PC-9 (cell line): ENCODE measurements around the gene C1D. TPM values are rescaled to one million over a fixed set of nuclear protein-coding genes. Genes with fewer than 3 reads are reported as not detected.

Experiments
- BruUV-seq: library from RNA; stranded (reverse); fragments of 400-500 nt; replicated peaks from 2 replicates; lab custom pipeline; 2021; lab: Mats Ljungman, UMichigan
- CTCF ChIA-PET: fragments of 300-600 bp; sonication (Branson Sonifier 250); formaldehyde crosslinking; loops from one replicate; lab custom pipeline; 2022; ENCODE audit warnings: antibody characterized with exemption; lab: Charles Lee
- POLR2A ChIA-PET: fragments of 300-600 bp; sonication (Branson Sonifier 250); formaldehyde crosslinking; loops from one replicate; lab custom pipeline; 2022; ENCODE audit warnings: antibody characterized with exemption; ENCODE audit not compliant: unreplicated experiment; lab: Charles Lee
- DNase-seq, 2 experiments: peaks; one replicate each; pipeline versions ENCODE4 v3.0.0 to v3.0.0-alpha.2; 2015 to 2022; ENCODE audit warnings: mixed read lengths in 1 of 2
- H2AFZ ChIP-seq: fragments of 200-600 bp; sonication (generic); 2 replicates; pipeline ENCODE4 v1.8.1; 2017; ENCODE audit warnings: antibody characterized with exemption
- H3F3A ChIP-seq: fragments of 200-600 bp; sonication (generic); 2 replicates; pipeline ENCODE4 v1.8.1; 2017; ENCODE audit warnings: antibody characterized with exemption, mild to moderate bottlenecking, low read depth; ENCODE audit not compliant: insufficient read depth
- H3K27ac ChIP-seq: fragments of 200-600 bp; sonication (generic); 2 replicates; pipeline ENCODE4 v1.6.1; 2016; ENCODE audit warnings: mixed run types
- H3K27me3 ChIP-seq: fragments of 200-600 bp; sonication (generic); 2 replicates; pipeline ENCODE4 v1.6.1; 2016; ENCODE audit warnings: low read depth, mixed run types; ENCODE audit not compliant: insufficient read depth
- H3K36me3 ChIP-seq: fragments of 200-600 bp; sonication (generic); 2 replicates; pipeline ENCODE4 v1.6.1; 2016; ENCODE audit warnings: low read depth, mixed run types
- H3K4me1 ChIP-seq: fragments of 200-600 bp; sonication (generic); replicated peaks from 2 replicates; pipeline ENCODE4 v1.6.1; 2016; ENCODE audit warnings: mixed run types; ENCODE audit not compliant: insufficient read depth
- H3K4me2 ChIP-seq: fragments of 200-600 bp; sonication (generic); 2 replicates; pipeline ENCODE4 v1.6.1; 2017; ENCODE audit warnings: mixed run types
- H3K4me3 ChIP-seq: fragments of 200-600 bp; sonication (generic); 2 replicates; pipeline ENCODE4 v1.6.1; 2016; ENCODE audit warnings: mixed run types
- H3K79me2 ChIP-seq: fragments of 200-600 bp; sonication (generic); 2 replicates; pipeline ENCODE4 v1.6.1; 2017; ENCODE audit warnings: low read depth, mixed run types
- H3K9me2 ChIP-seq: fragments of 200-600 bp; sonication (generic); 2 replicates; pipeline ENCODE4 v1.8.1; 2017; ENCODE audit warnings: mild to moderate bottlenecking; ENCODE audit not compliant: insufficient read depth
- H3K9me3 ChIP-seq: fragments of 200-600 bp; sonication (generic); 2 replicates; pipeline ENCODE4 v1.8.1; 2016; ENCODE audit warnings: low read depth; ENCODE audit not compliant: insufficient read depth
- H4K20me1 ChIP-seq: fragments of 200-600 bp; sonication (generic); 2 replicates; pipeline ENCODE4 v1.8.1; 2017; ENCODE audit not compliant: insufficient read depth
- EZH2 ChIP-seq: fragments of 200-600 bp; sonication (generic); IDR thresholded peaks from 2 replicates; pipeline ENCODE4 v1.8.0; 2017; ENCODE audit warnings: antibody characterized with exemption, low read depth
- intact Hi-C: fragments of 100-400 bp; cut with micrococcal nuclease; formaldehyde crosslinking; loops from one replicate; pipeline ENCODE4 v1.10.0; 2022; ENCODE audit not compliant: unreplicated experiment
- total RNA-seq: library from RNA; stranded (reverse); gene quantifications from 2 replicates; pipeline ENCODE4 v1.2.3, GENCODE V29; 2021
- TF ChIP-seq, protein P1 (sequence below): fragments of 200-600 bp; sonication (generic); conservative IDR thresholded peaks from 2 replicates; pipeline ENCODE4 v1.6.1; 2017; ENCODE audit warnings: mixed run types, antibody characterized with exemption, mild to moderate bottlenecking, moderate library complexity

C1D gene
- total RNA-seq, 1 experiment from 2014 or later: 24.8 TPM

DNA sequence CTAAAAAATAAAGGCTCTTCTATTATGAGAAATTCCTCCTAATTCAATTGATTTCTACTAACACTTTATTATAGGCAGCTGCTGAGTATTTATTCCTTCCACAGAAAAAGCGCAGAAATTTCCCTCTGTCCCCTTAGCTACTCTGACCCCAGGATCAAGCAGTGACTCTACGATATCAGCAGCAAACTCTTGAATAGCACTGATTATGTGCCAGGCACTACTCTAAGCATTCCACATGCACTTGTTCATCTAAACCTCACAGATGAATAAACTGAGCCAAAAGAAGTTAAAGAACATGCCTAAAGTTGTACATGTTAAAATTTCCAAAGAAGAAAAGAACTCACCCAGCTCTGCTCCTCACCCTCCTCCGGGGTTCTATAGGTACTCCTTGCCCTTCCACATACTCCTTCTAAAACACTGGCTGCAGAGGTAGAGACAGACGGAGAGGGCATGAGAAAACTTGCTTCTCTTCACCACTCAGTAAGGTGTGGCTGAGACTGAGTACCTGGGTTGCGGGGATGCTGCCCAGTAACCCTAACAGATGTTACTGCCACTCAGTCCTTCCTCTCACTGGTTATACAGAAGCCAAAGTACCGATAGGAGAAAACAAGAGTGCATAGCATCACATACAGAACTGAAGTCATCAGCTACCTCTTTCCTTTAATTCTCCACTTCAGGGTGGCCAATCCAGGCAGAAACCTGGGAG, 9.9 kb downstream of the C1D start:
- Histone ChIP-seq H3K4me2 (no peak overlapping the region), H2AFZ (no peak overlapping the region), H3K27me3 (no peaks in the 10 kb centered on the region), H3K4me3 (no peak overlapping the region), H3K36me3 (no peaks in the 10 kb centered on the region), H3K27ac (no peak overlapping the region), H3K4me1 (no peaks in the 10 kb centered on the region), H3K9me2 (no peaks in the 10 kb centered on the region), H3K79me2 (peaks cover 77% of the 10 kb centered on the region), H4K20me1 (peaks cover 57% of the 10 kb centered on the region), H3K9me3 (no peaks in the 10 kb centered on the region), H3F3A (no peaks in the 10 kb centered on the region)
- POLR2A ChIA-PET: interaction anchor here (0.6 kb wide), 1 partner anchor 43 kb away, joined by 4 read pairs; no protein-coding TSS in a partner anchor
- CTCF ChIA-PET: no interaction called here
- TF ChIP-seq, protein P1, sequence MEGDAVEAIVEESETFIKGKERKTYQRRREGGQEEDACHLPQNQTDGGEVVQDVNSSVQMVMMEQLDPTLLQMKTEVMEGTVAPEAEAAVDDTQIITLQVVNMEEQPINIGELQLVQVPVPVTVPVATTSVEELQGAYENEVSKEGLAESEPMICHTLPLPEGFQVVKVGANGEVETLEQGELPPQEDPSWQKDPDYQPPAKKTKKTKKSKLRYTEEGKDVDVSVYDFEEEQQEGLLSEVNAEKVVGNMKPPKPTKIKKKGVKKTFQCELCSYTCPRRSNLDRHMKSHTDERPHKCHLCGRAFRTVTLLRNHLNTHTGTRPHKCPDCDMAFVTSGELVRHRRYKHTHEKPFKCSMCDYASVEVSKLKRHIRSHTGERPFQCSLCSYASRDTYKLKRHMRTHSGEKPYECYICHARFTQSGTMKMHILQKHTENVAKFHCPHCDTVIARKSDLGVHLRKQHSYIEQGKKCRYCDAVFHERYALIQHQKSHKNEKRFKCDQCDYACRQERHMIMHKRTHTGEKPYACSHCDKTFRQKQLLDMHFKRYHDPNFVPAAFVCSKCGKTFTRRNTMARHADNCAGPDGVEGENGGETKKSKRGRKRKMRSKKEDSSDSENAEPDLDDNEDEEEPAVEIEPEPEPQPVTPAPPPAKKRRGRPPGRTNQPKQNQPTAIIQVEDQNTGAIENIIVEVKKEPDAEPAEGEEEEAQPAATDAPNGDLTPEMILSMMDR: no peak
- TF ChIP-seq EZH2: no peak
- BruUV-seq: no TSS peak
- no peak for DNase-seq
- intact Hi-C loops: no loop called here

DNA sequence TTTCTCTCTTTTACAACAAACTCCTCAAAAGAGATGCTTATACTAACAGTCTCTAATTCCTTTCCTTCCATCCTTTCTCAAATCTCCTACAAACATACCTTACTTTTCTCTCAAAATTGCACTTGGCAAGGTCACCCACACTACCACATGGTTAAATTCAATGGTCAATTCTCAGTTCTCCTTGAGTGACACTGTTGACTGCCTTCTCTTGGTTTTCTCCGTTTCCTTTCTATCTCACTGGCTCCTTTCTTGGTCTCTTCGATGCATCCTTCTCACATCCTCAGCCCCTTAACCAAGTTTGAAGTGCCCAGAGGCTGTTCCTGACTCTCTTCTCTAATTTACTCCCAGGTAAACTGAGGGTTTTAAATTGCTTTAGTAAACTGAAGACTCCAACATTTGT, 12.5 kb downstream of the C1D start:
- H3K27ac ChIP-seq: no peak overlapping the region
- peaks cover 47% of the 10 kb centered on the region for H4K20me1 ChIP-seq
- no peak for DNase-seq
- H3K9me2 ChIP-seq: no peaks in the 10 kb centered on the region
- intact Hi-C loops: no loop called here
- TF ChIP-seq, protein P1: no peak
- TF ChIP-seq EZH2: no peak
- no peaks in the 10 kb centered on the region for H3K4me1 ChIP-seq
- 0 out of 2 replicates have a peak, but pooled peaks cover 10% of the 10 kb centered on the region for H3K36me3 ChIP-seq
- POLR2A ChIA-PET: no interaction called here
- no TSS peak for BruUV-seq
- CTCF ChIA-PET: no interaction called here
- no peaks in the 10 kb centered on the region; the same call in 1 of the 2 replicates for H3F3A ChIP-seq
- H3K27me3 ChIP-seq: no peaks in the 10 kb centered on the region
- H3K4me3 ChIP-seq: no peak overlapping the region
- peaks cover 55% of the 10 kb centered on the region for H3K79me2 ChIP-seq
- H3K9me3 ChIP-seq: no peaks in the 10 kb centered on the region
- H2AFZ ChIP-seq: no peak overlapping the region
- H3K4me2 ChIP-seq: no peak overlapping the region

DNA sequence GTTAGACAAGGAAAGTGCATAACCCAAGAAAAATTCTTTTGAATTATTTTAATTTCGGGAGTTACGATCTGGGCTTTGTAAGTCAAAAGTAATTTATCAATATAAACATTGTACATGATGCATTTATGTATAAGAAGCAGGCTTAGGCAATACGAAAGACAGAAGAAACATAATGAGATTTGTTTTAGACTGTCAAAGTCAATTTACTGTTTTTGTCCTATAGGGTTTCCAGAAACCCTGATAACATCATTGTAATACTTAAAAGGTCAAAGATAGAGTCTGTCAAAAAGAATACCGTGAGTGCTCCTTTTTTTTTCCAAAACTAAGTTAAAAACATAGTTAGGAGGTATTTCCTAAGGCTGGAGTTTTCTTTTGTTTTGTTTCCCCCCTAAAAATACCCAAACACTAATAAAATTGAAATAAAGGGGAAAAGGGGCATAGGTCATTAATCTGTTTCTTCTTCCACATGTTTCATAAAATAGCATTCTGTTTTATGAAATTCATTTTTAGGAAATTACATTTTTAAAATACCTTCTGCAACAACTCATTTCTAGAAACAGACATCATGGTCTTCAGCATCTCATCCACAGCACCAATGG, 16.1 kb downstream of the C1D start:
- H2AFZ ChIP-seq: no peak overlapping the region
- no peak for DNase-seq
- H3K9me2 ChIP-seq: no peaks in the 10 kb centered on the region
- no peaks in the 10 kb centered on the region for H3K9me3 ChIP-seq
- peaks cover 29% of the 10 kb centered on the region for H4K20me1 ChIP-seq
- ChIA-PET POLR2A (no interaction called here), CTCF (no interaction called here)
- BruUV-seq: no TSS peak
- no peaks in the 10 kb centered on the region for H3K27me3 ChIP-seq
- peaks cover 4% of the 10 kb centered on the region; the same call in 1 of the 2 replicates for H3F3A ChIP-seq
- peaks cover 19% of the 10 kb centered on the region for H3K36me3 ChIP-seq
- no peak overlapping the region for H3K4me3 ChIP-seq
- H3K4me1 ChIP-seq: no peaks in the 10 kb centered on the region
- H3K27ac ChIP-seq: no peak overlapping the region
- H3K79me2 ChIP-seq: peaks cover 25% of the 10 kb centered on the region
- no peak overlapping the region for H3K4me2 ChIP-seq
- intact Hi-C loops: no loop called here
- TF ChIP-seq, protein P1: no peak
- no peak for TF ChIP-seq EZH2
